Prostate gland (tissue), 2 donors: ENCODE measurements around the gene TBC1D5. TPM values are rescaled to one million over a fixed set of nuclear protein-coding genes. Genes with fewer than 3 reads are reported as not detected.

Experiments
- DNase-seq: peaks from one replicate; pipeline ENCODE4 v3.0.0-alpha.2; 2019; ENCODE audit warnings: low spot score
- H3K27ac ChIP-seq, 2 donors: fragments of 200-600 bp; sonication (generic); 2 replicates each; pipeline ENCODE4 v1.5.1; 2017 to 2019
- H3K27me3 ChIP-seq: fragments of 200-600 bp; sonication (generic); replicated peaks from 2 replicates; pipeline ENCODE4 v1.5.1; 2019; ENCODE audit not compliant: insufficient read depth
- H3K36me3 ChIP-seq, 2 donors: fragments of 200-600 bp; sonication (generic); 1 replicate in 1 of 2; 2 replicates in 1 of 2; pipeline versions ENCODE4 v1.5.1 to v1.8.1; 2017 to 2019
- H3K4me1 ChIP-seq: fragments of 200-600 bp; sonication (generic); replicated peaks from 2 replicates; pipeline ENCODE4 v1.5.1; 2019
- H3K4me3 ChIP-seq, 2 donors: fragments of 200-600 bp; sonication (generic); 2 replicates each; pipeline ENCODE4 v1.5.1; 2017 to 2019
- H3K9me3 ChIP-seq: fragments of 200-600 bp; sonication (generic); 2 replicates; pipeline ENCODE4 v1.5.1; 2017
- CTCF ChIP-seq, 4 experiments: fragments of 200-600 bp in 2 of 4; fragments of 450-650 bp in 2 of 4; sonication (generic) in 2 of 4; IDR thresholded peaks; 1 replicate in 3 of 4; 2 replicates in 1 of 4; pipeline ENCODE4 v1.5.1; 2016 to 2019; ENCODE audit warnings: antibody characterized with exemption in 4 of 4, mild to moderate bottlenecking in 2 of 4, moderate library complexity in 2 of 4
- POLR2A ChIP-seq: fragments of 450-650 bp; IDR thresholded peaks from one replicate; pipeline ENCODE4 v1.6.1; 2016; ENCODE audit warnings: antibody characterized with exemption, mild to moderate bottlenecking
- POLR2AphosphoS5 ChIP-seq: sonication (generic); formaldehyde crosslinking; IDR thresholded peaks from one replicate; pipeline ENCODE4 v1.6.1; 2017; ENCODE audit warnings: antibody characterized with exemption
- WGBS: methylation state at CpG from one replicate; pipeline ENCODE4 v1.1.5; 2018; 5-methylcytosine and 5-hydroxymethylcytosine counted together
- intact Hi-C: fragments of 100-400 bp; cut with DNase I; formaldehyde crosslinking; loops from one replicate; pipeline ENCODE4 v1.14.2; 2022
- total RNA-seq, 2 donors: library from RNA; depleted of rRNA; stranded (reverse); fragments of >200 nt; gene quantifications; one replicate each; pipeline ENCODE4 v1.1.0, GENCODE V29; 2016

TBC1D5 gene
- total RNA-seq, 2 donors from 2014 or later, result 64.8 to 99.2 TPM

DNA sequence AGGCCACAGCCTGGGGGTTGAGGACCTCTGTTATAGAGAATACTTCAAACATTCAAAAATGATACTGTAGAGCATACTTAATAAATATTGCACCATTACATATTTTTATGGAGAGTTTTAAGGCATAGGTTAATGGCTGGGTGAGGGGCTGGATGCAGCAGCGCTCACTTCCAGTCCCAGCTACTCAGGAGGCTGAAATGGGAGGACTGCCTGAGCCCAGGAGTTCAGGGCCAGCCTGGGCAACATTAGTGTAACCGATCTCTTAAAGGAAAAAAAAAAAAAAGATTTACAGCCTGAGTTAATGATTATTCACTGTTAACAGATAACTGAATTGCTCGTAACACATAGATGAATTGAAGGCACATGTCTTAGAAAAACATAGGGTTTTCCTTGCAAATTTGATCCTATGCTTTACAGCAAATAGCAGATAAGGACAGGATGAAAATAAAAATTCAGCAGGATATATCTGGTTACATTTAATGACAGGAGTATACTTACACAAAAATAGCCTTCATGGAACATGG, 282.9 kb downstream of the TBC1D5 start:
- Histone ChIP-seq H3K27me3 (no peaks in the 10 kb centered on the region), H3K27ac (no peak overlapping the region), H3K4me3 (no peak overlapping the region), H3K4me1 (no peaks in the 10 kb centered on the region), H3K9me3 (no peaks in the 10 kb centered on the region), H3K36me3 (no peaks in the 10 kb centered on the region)
- intact Hi-C loops, result no loop called here
- no peak for TF ChIP-seq POLR2AphosphoS5
- no peak for TF ChIP-seq CTCF (IDR thresholded peaks at IDR 0.05)
- TF ChIP-seq POLR2A, result no peak
- 48% methylated on average over 3 of the region's 3 CpGs for WGBS
- no peak for DNase-seq

DNA sequence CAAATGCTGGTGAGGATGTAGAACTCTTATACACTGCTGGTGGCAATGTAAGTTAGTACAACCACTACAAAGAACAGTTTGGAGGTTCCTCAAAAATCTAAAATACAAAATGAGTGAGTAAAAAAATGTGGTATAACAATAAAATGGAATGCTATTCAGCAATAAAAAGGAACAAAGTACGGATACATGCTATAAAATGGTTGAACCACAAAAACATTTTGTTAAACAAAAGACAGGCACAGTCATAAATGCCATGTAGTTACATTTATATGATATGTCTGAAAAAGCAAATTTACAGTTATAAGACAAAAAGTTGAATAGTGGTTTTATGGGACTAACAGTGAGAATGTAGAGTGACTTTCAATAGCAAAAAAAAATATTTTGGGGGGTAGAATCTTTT, 285.8 kb downstream of the TBC1D5 start:
- no peak for DNase-seq
- 58% methylated on average over 1 of the region's 1 CpG for WGBS
- Histone ChIP-seq H3K9me3 (no peaks in the 10 kb centered on the region), H3K27ac (no peak overlapping the region), H3K36me3 (no peaks in the 10 kb centered on the region), H3K27me3 (no peaks in the 10 kb centered on the region), H3K4me1 (no peaks in the 10 kb centered on the region), H3K4me3 (no peak overlapping the region)
- intact Hi-C loops, result no loop called here
- no peak for TF ChIP-seq CTCF (IDR thresholded peaks at IDR 0.05)
- no peak for TF ChIP-seq POLR2AphosphoS5
- no peak for TF ChIP-seq POLR2A

- no peak for DNase-seq
- no peaks in the 10 kb centered on the region for H3K27me3 ChIP-seq
- intact Hi-C loops, result no loop called here
- no peak for TF ChIP-seq POLR2AphosphoS5
- TF ChIP-seq CTCF (IDR thresholded peaks at IDR 0.05), result no peak
- no peak for TF ChIP-seq POLR2A
- H3K9me3 ChIP-seq, result no peaks in the 10 kb centered on the region
- H3K4me1 ChIP-seq, result no peaks in the 10 kb centered on the region
- H3K36me3 ChIP-seq, result no peaks in the 10 kb centered on the region
- no peak overlapping the region for H3K27ac ChIP-seq
- H3K4me3 ChIP-seq, result no peak overlapping the region
These were observed 286.4 kb downstream of the TBC1D5 start for GRCh38 chr3:17456046-17456445.

- TF ChIP-seq POLR2AphosphoS5, result no peak
- TF ChIP-seq POLR2A, result no peak
- no peak for TF ChIP-seq CTCF (IDR thresholded peaks at IDR 0.05)
- no peak overlapping the region for H3K27ac ChIP-seq
These were observed 297.6 kb downstream of the TBC1D5 start for GRCh38 chr3:17444865-17445264.

DNA sequence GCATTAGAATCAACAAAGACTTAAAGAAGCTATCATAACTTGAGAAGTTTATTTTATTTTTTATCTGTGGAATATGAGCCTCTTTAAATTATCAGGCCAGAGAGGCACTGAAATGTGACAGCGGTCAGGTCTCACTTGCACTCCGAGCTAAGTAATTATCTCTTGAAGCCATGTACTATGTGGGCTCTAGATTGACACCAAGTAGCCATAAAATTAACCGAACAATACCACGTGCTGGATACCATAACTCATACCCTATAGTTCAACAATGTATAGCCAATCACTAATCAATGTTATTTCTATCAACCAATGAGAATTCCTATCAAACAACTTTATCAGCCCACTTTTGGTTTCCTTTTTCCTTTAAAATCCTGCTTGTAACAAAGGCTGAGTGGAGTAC, 299.3 kb downstream of the TBC1D5 start:
- Histone ChIP-seq H3K4me3 (no peak overlapping the region), H3K4me1 (no peaks in the 10 kb centered on the region), H3K9me3 (no peaks in the 10 kb centered on the region), H3K27ac (no peak overlapping the region), H3K27me3 (no peaks in the 10 kb centered on the region), H3K36me3 (no peaks in the 10 kb centered on the region)
- DNase-seq, result no peak
- TF ChIP-seq POLR2A (no peak), POLR2AphosphoS5 (no peak), CTCF (IDR thresholded peaks at IDR 0.05) (no peak)
- intact Hi-C loops, result no loop called here
- 96% methylated on average over 4 of the region's 4 CpGs for WGBS

More at GRCh38 chr3:17444865-17445264, 297.6 kb downstream of the TBC1D5 start:
- intact Hi-C loops, result no loop called here
- Histone ChIP-seq H3K9me3 (no peaks in the 10 kb centered on the region), H3K36me3 (no peaks in the 10 kb centered on the region), H3K27me3 (no peaks in the 10 kb centered on the region), H3K4me3 (no peak overlapping the region), H3K4me1 (no peaks in the 10 kb centered on the region)
- DNase-seq, result no peak
